Caco-2 (cell line): ENCODE data around the gene S100Z. TPM values are rescaled to one million over a fixed set of nuclear protein-coding genes. Genes with fewer than 3 reads are reported as not detected.
A peak's percentile ranks its signal among the peaks of the same experiment; 100 is the strongest.

Experiments
- Bru-seq: library from RNA; stranded (reverse); fragments of 400-500 nt; gene quantifications from one replicate; lab custom pipeline; 2021; lab: Mats Ljungman, UMichigan
- BruChase-seq, 2 experiments: library from RNA; stranded (reverse); fragments of 400-500 nt; gene quantifications; one replicate each; lab custom pipeline; 2021; lab: Mats Ljungman, UMichigan
- BruUV-seq: library from RNA; stranded (reverse); fragments of 400-500 nt; replicated peaks from 2 replicates; lab custom pipeline; 2021; lab: Mats Ljungman, UMichigan
- CTCF ChIA-PET: fragments of 300-600 bp; sonication (Branson Sonifier 250); formaldehyde crosslinking; loops from one replicate; lab custom pipeline; 2022; ENCODE audit warnings: antibody characterized with exemption; lab: Charles Lee
- POLR2A ChIA-PET: fragments of 300-600 bp; sonication (Branson Sonifier 250); formaldehyde crosslinking; loops from one replicate; lab custom pipeline; 2022; ENCODE audit warnings: antibody characterized with exemption; lab: Charles Lee
- DNase-seq, 2 experiments: peaks; one replicate each; pipeline versions ENCODE4 v3.0.0 to v3.0.0-alpha.2; 2020 to 2022
- H3K27me3 ChIP-seq: replicated peaks from 2 replicates; pipeline ENCODE4 v1.6.0; 2011; ENCODE audit warnings: low read length; ENCODE audit not compliant: control insufficient read depth, insufficient read depth
- H3K36me3 ChIP-seq: 2 replicates; pipeline ENCODE4 v1.5.1; 2011; ENCODE audit warnings: low read length; ENCODE audit not compliant: control insufficient read depth, insufficient read depth
- H3K4me1 ChIP-seq: fragments of 250-450 bp; sonication (Bioruptor Pico); 2 replicates; pipeline ENCODE4 v1.5.1; 2020; ENCODE audit warnings: mild to moderate bottlenecking
- H3K4me3 ChIP-seq: 2 replicates; pipeline ENCODE4 v1.5.1; 2011; ENCODE audit warnings: low read depth, mild to moderate bottlenecking, control low read depth, low read length
- H3K9me3 ChIP-seq: fragments of 250-450 bp; sonication (Bioruptor Pico); 2 replicates; pipeline ENCODE4 v1.5.1; 2020; ENCODE audit warnings: mild to moderate bottlenecking, moderate library complexity
- H3K27ac Mint-ChIP-seq: one replicate; pipeline ENCODE4 v1.8.0; 2022; ENCODE audit warnings: mixed read lengths; ENCODE audit not compliant: unreplicated experiment
- H3K27me3 Mint-ChIP-seq: one replicate; pipeline ENCODE4 v1.8.0; 2022; ENCODE audit warnings: mixed read lengths; ENCODE audit not compliant: insufficient read depth, unreplicated experiment
- H3K36me3 Mint-ChIP-seq: one replicate; pipeline ENCODE4 v1.8.0; 2022; ENCODE audit warnings: mild to moderate bottlenecking, mixed read lengths; ENCODE audit not compliant: insufficient read depth, unreplicated experiment
- H3K4me1 Mint-ChIP-seq: one replicate; pipeline ENCODE4 v1.8.0; 2022; ENCODE audit warnings: low read depth, mixed read lengths; ENCODE audit not compliant: unreplicated experiment
- H3K4me3 Mint-ChIP-seq: one replicate; pipeline ENCODE4 v1.8.0; 2022; ENCODE audit warnings: mild to moderate bottlenecking, moderate library complexity, mixed read lengths; ENCODE audit not compliant: unreplicated experiment
- H3K9me3 Mint-ChIP-seq: one replicate; pipeline ENCODE4 v1.8.0; 2022; ENCODE audit warnings: mixed read lengths; ENCODE audit not compliant: unreplicated experiment
- intact Hi-C: fragments of 100-400 bp; cut with micrococcal nuclease; formaldehyde crosslinking; loops from one replicate; pipeline ENCODE4 v1.10.0; 2022; ENCODE audit not compliant: unreplicated experiment
- long read RNA-seq: library from polyadenylated mRNA; stranded (forward); transcript quantifications from one replicate; pipeline ENCODE4 v2.0.0, GENCODE V29; 2022
- total RNA-seq: library from RNA; stranded (reverse); gene quantifications from 2 replicates; pipeline ENCODE4 v1.2.3, GENCODE V29; 2022
- TF ChIP-seq, protein P1 (sequence below), 2 experiments: fragments of 200-600 bp in 1 of 2; IDR thresholded peaks; 1 replicate in 1 of 2; 2 replicates in 1 of 2; pipeline versions ENCODE4 v1.5.1 to v1.8.0; 2011 to 2022; ENCODE audit warnings: antibody characterized with exemption in 1 of 2, control low read depth in 1 of 2, inconsistent platforms in 1 of 2, low read depth in 1 of 2, low read length in 1 of 2, mild to moderate bottlenecking in 1 of 2, moderate library complexity in 1 of 2; ENCODE audit not compliant: insufficient read depth in 1 of 2, severe bottlenecking in 1 of 2, unreplicated experiment in 1 of 2

The S100Z gene
- 0.66 TPM in 1 of 2 replicates, not detected in the other for total RNA-seq
- percentile 28 among the genes with signal in this experiment for Bru-seq, nascent RNA
- percentile 34 among the genes with signal in this experiment for BruChase-seq, experiment 1, labeled RNA remaining after a 2-hour chase
- BruChase-seq, experiment 2, labeled RNA remaining after a 6-hour chase: percentile 37 among the genes with signal in this experiment
- long read RNA-seq: 0 reads

- peaks cover 32% of the 10 kb centered on the region for H3K4me1 ChIP-seq
- no peaks in the 10 kb centered on the region for H3K36me3 ChIP-seq
- no peak within 1 kb of the TSS for H3K4me3 ChIP-seq
- peak; percentile 25 to 79 for DNase-seq
- Mint-ChIP-seq H3K27ac (no peak within 1 kb of the TSS), H3K27me3 (no peaks in the 10 kb centered on the region), H3K9me3 (peaks cover 11% of the 10 kb centered on the region), H3K4me3 (peak within 1 kb of the TSS; percentile 5), H3K36me3 (no peaks in the 10 kb centered on the region), H3K4me1 (peaks cover 24% of the 10 kb centered on the region)
- ChIA-PET POLR2A (interaction anchor here (0.5 kb wide), 1 partner anchor 276 kb away, joined by 3 read pairs; no protein-coding TSS in a partner anchor), CTCF (no interaction called here)
- TF ChIP-seq, protein P1, sequence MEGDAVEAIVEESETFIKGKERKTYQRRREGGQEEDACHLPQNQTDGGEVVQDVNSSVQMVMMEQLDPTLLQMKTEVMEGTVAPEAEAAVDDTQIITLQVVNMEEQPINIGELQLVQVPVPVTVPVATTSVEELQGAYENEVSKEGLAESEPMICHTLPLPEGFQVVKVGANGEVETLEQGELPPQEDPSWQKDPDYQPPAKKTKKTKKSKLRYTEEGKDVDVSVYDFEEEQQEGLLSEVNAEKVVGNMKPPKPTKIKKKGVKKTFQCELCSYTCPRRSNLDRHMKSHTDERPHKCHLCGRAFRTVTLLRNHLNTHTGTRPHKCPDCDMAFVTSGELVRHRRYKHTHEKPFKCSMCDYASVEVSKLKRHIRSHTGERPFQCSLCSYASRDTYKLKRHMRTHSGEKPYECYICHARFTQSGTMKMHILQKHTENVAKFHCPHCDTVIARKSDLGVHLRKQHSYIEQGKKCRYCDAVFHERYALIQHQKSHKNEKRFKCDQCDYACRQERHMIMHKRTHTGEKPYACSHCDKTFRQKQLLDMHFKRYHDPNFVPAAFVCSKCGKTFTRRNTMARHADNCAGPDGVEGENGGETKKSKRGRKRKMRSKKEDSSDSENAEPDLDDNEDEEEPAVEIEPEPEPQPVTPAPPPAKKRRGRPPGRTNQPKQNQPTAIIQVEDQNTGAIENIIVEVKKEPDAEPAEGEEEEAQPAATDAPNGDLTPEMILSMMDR (IDR thresholded peaks at IDR 0.05; ENCODE audit: insufficient read depth in 1 of 2, low read depth in 1 of 2, low read length in 1 of 2, severe bottlenecking in 1 of 2, unreplicated experiment in 1 of 2): no peak
- H3K9me3 ChIP-seq: 0 out of 2 replicates have a peak, but pooled peaks cover 3% of the 10 kb centered on the region
- no TSS peak for BruUV-seq
- H3K27me3 ChIP-seq: no peaks in the 10 kb centered on the region
- intact Hi-C loops: no loop called here
These were observed at the start of gene S100Z for GRCh38 chr5:76849419-76850291. Gene S100Z (plus strand): TSS chr5:76850014. CDS start chr5:76875360, 25,346 bp downstream.

DNA sequence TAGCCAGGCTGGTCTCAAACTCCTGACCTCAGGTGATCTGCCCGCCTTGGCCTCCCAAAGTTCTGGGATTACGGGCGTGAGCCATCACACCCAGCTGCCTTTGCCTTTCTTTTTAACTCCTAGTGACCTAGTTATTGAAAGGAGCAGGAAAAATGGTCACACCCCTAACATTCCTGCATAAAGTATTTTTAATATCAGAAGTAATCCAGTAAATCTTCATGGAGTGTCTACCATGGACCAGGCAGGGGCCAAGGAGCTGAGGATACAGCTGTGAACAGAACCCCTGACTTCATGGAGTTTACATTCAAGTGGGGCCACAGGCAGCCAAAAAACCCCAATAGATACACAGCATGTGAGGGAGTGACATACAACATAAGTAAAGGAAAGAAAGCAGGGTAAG, 49.2 kb upstream of the S100Z start:
- ChIA-PET CTCF (no interaction called here), POLR2A (no interaction called here)

More for the DNA sequence above, 49.2 kb upstream of the S100Z start:
- Histone ChIP-seq H3K9me3 (no peaks in the 10 kb centered on the region), H3K27me3 (no peaks in the 10 kb centered on the region), H3K4me3 (no peak overlapping the region), H3K36me3 (no peaks in the 10 kb centered on the region), H3K4me1 (peaks cover 33% of the 10 kb centered on the region)
- H3K4me3 Mint-ChIP-seq: no peak overlapping the region
- H3K4me1 Mint-ChIP-seq: peaks cover 18% of the 10 kb centered on the region
- BruUV-seq: no TSS peak
- TF ChIP-seq, protein P1 (IDR thresholded peaks at IDR 0.05; ENCODE audit: insufficient read depth in 1 of 2, low read depth in 1 of 2, low read length in 1 of 2, severe bottlenecking in 1 of 2, unreplicated experiment in 1 of 2): no peak
- H3K36me3 Mint-ChIP-seq: peaks cover 17% of the 10 kb centered on the region
- DNase-seq: no peak
- intact Hi-C loops: no loop called here
- no peaks in the 10 kb centered on the region for H3K27me3 Mint-ChIP-seq
- H3K9me3 Mint-ChIP-seq: no peaks in the 10 kb centered on the region
- H3K27ac Mint-ChIP-seq: peak overlapping the region; percentile 61
